GM12874 (cell line): ENCODE results near the gene SP9.

ENCODE experiments used
- TF ChIP-seq, protein P1 (sequence below): IDR thresholded peaks from 2 replicates; pipeline ENCODE4 v1.5.1; 2011; ENCODE audit warnings: low read depth, mild to moderate bottlenecking, control low read depth, low read length, moderate library complexity; ENCODE audit not compliant: insufficient read depth

SP9 gene

DNA sequence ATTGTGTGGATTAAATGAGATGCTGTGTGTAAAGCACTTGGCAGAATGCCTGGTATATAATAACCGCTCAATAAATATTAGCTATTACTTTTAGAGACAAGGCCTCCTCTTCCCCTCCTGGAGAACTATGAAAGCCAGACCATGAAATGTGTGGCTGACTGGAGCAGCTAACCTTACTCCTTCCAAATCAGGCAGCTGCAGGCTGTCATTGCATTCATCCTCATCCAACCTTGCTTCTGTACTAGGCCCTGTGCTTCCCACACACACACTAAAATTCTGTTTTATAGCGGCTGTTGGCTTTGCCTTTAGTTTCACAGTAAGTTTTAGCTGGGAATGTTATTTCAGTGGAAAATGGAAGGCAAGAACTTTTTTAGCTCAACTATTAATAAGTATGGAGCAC, 10.2 kb upstream of the SP9 start:
- TF ChIP-seq, protein P1, sequence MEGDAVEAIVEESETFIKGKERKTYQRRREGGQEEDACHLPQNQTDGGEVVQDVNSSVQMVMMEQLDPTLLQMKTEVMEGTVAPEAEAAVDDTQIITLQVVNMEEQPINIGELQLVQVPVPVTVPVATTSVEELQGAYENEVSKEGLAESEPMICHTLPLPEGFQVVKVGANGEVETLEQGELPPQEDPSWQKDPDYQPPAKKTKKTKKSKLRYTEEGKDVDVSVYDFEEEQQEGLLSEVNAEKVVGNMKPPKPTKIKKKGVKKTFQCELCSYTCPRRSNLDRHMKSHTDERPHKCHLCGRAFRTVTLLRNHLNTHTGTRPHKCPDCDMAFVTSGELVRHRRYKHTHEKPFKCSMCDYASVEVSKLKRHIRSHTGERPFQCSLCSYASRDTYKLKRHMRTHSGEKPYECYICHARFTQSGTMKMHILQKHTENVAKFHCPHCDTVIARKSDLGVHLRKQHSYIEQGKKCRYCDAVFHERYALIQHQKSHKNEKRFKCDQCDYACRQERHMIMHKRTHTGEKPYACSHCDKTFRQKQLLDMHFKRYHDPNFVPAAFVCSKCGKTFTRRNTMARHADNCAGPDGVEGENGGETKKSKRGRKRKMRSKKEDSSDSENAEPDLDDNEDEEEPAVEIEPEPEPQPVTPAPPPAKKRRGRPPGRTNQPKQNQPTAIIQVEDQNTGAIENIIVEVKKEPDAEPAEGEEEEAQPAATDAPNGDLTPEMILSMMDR: no peak

- TF ChIP-seq, protein P1: no peak
Measured at GRCh38 chr2:174325373-174326160, 9.2 kb upstream of the SP9 start.

DNA sequence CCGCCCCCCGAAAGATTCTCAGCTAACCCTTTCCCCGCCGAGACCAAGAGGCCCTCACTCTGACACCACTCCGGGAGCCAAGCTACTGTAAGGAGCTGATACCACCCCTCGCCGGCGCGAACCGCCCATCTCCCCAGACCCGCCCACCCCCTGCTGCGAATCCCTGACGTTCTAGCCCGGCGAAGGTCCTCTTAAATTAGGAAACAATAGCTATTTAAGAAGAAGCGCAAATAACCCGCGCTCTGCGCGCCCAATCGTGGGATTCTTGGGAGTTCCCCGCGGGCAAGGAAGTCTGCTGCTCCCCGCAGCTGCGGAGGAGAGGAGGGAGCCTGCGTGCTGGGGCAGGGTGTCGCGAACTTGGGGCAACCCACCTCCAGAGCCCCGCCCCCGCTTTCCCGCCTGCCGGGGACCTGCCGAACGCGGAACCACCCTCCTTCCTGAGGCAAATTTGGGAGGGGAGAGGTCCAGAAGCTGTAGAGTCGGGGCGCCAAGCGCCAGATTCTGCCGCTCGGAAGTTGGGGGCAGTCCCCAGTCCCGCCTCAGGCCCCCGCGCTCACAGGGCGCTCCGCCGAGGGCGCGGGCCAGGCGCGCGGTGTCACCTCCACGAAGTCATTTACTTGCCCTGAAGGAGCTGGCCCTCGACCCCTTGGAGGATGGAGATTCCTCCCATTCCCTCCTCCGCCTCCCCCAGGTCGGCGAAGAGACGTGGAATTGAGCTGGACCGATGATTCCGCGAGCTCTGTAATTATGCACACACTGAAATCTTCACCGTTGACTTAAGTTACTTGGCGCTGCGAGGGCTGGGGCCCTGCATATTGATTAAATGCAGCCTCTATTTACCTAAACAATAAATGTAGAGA, 8.4 kb upstream of the SP9 start:
- TF ChIP-seq, protein P1: no peak

DNA sequence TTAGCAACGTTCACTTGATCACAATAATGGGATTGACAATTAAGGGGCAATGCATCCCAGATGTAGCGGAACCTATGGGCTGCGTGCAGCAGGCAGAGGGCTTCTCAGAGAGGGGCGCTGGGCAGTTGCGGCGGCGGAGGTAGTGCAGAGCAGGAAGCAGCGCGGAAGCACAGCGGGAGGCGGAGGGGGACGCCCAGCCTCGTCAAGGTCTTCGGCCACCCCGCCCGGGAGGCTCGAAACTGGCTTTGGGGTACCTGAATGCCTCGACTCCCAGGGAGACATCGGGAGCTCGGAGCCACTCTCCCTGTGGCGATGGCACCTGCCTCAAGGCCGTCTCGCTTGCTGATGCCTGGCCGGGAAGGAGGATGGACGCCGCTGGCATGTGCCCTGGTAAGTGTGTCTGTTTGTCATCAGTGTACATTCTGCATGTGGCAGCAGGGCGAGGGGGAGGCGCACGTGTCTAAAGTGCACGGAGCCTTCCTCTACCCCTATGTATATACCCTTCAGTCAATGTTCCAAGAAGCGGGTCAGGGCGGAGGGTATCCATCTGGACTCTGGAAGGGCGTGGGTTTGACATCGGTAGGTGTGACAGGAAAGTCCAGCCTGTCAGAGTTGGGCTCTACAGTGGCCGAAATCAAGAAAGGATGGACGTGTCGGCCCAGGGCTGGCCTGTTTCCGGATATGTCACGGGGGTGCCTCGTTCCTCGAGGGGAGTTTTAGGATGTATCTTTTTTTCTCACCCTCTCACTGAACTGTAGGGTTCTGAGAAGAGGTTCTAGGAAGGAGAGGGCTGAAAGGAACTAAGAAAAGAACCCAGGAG, 7.5 kb upstream of the SP9 start:
- TF ChIP-seq, protein P1: no peak

GRCh38 chr2:174327841-174328113, 7.0 kb upstream of the SP9 start:
- TF ChIP-seq, protein P1: no peak

GRCh38 chr2:174328114-174328960, 6.4 kb upstream of the SP9 start:
- TF ChIP-seq, protein P1: no peak
